CD4-positive, alpha-beta T cell treated with Interleukin-15 for 1 hour (primary cell): Measurements from ENCODE around the gene AVL9.
"Not testable (repeated sequence)": the region's sequence is repeated elsewhere in the genome, so short reads cannot be mapped to it uniquely, and the experiment has no call there.

Source experiments
- DNase-seq: peaks from one replicate; pipeline ENCODE4 v3.0.0-alpha.2; 2020

Gene AVL9

GRCh38 chr7:32496052-32496813 is 944 bp downstream of the AVL9 start:
- no peak for DNase-seq

GRCh38 chr7:32499755-32500154 is 4.5 kb downstream of the AVL9 start:
- not testable (repeated sequence) for DNase-seq

- not testable (repeated sequence) for DNase-seq
Measured at GRCh38 chr7:32500216-32500615, 4.9 kb downstream of the AVL9 start.

GRCh38 chr7:32500922-32501341 is 5.6 kb downstream of the AVL9 start:
- DNase-seq: no peak

- DNase-seq: no peak
Measured at GRCh38 chr7:32501522-32501921, 6.2 kb downstream of the AVL9 start.

- DNase-seq: no peak
Measured at GRCh38 chr7:32502728-32503127, 7.4 kb downstream of the AVL9 start.

- no peak for DNase-seq
Measured at GRCh38 chr7:32506266-32507054, 11.2 kb downstream of the AVL9 start.

GRCh38 chr7:32507414-32507813 is 12.1 kb downstream of the AVL9 start:
- no peak for DNase-seq

- no peak for DNase-seq
Measured at GRCh38 chr7:32511791-32512190, 16.5 kb downstream of the AVL9 start.

GRCh38 chr7:32513210-32513609 is 17.9 kb downstream of the AVL9 start:
- DNase-seq: no peak

- DNase-seq: no peak
Measured at GRCh38 chr7:32515890-32516550, 20.7 kb downstream of the AVL9 start.

GRCh38 chr7:32516551-32517100 is 21.3 kb downstream of the AVL9 start:
- no peak for DNase-seq

GRCh38 chr7:32518534-32519140 is 23.3 kb downstream of the AVL9 start:
- no peak for DNase-seq

- no peak for DNase-seq
Measured at GRCh38 chr7:32519763-32520162, 24.5 kb downstream of the AVL9 start.

- DNase-seq: no peak
Measured at GRCh38 chr7:32522746-32523530, 27.6 kb downstream of the AVL9 start.

GRCh38 chr7:32524631-32525030 is 29.3 kb downstream of the AVL9 start:
- no peak for DNase-seq

GRCh38 chr7:32525839-32526238 is 30.6 kb downstream of the AVL9 start:
- no peak for DNase-seq

- no peak for DNase-seq
Measured at GRCh38 chr7:32531402-32531801, 36.1 kb downstream of the AVL9 start.

- no peak for DNase-seq
Measured at GRCh38 chr7:32532086-32532485, 36.8 kb downstream of the AVL9 start.

- no peak for DNase-seq
Measured at GRCh38 chr7:32532716-32533115, 37.4 kb downstream of the AVL9 start.

- no peak for DNase-seq
Measured at GRCh38 chr7:32533276-32534029, 38.2 kb downstream of the AVL9 start.
